CD14-positive monocyte (primary cell): ENCODE measurements around the gene DDX47. TPM values are rescaled to one million over a fixed set of nuclear protein-coding genes. Genes with fewer than 3 reads are reported as not detected.
A peak's percentile ranks its signal among the peaks of the same experiment; 100 is the strongest.

Experiments used
- DNase-seq, 3 donors: peaks; one replicate each; pipeline ENCODE4 v3.0.0-alpha.2; 2011 to 2022
- H2AFZ ChIP-seq: 2 replicates; pipeline ENCODE4 v1.6.0; 2012; ENCODE audit warnings: mild to moderate bottlenecking, low read depth, low read length, inconsistent platforms; ENCODE audit not compliant: insufficient read depth, poor library complexity, severe bottlenecking
- H3K27ac ChIP-seq, 2 donors: 1 replicate in 1 of 2; 2 replicates in 1 of 2; pipeline ENCODE4 v1.5.1; 2012 to 2013; ENCODE audit warnings: low read length in 2 of 2, control low read depth in 1 of 2, inconsistent platforms in 1 of 2, low read depth in 1 of 2, mild to moderate bottlenecking in 1 of 2
- H3K27me3 ChIP-seq, 2 donors: one replicate each; pipeline versions ENCODE4 v1.6.0 to v1.6.1; 2011 to 2013; ENCODE audit warnings: low read length in 2 of 2; ENCODE audit not compliant: control insufficient read depth in 2 of 2, insufficient read depth in 2 of 2
- H3K36me3 ChIP-seq, 2 donors: replicated peaks in 1 of 2; 1 replicate in 1 of 2; 2 replicates in 1 of 2; pipeline versions ENCODE4 v1.5.1 to v1.6.1; 2012 to 2013; ENCODE audit warnings: low read length in 2 of 2, control low read depth in 1 of 2, inconsistent platforms in 1 of 2, mild to moderate bottlenecking in 1 of 2; ENCODE audit not compliant: insufficient read depth in 2 of 2, control insufficient read depth in 1 of 2
- H3K4me1 ChIP-seq, 2 donors: 1 replicate in 1 of 2; 2 replicates in 1 of 2; pipeline versions ENCODE4 v1.5.1 to v1.6.1; 2012 to 2013; ENCODE audit warnings: low read length in 2 of 2, control low read depth in 1 of 2, inconsistent platforms in 1 of 2, mild to moderate bottlenecking in 1 of 2, moderate library complexity in 1 of 2; ENCODE audit not compliant: insufficient read depth in 2 of 2, control insufficient read depth in 1 of 2
- H3K4me2 ChIP-seq: replicated peaks from 2 replicates; pipeline ENCODE3; 2012; ENCODE audit warnings: low read length, moderate library complexity, mild to moderate bottlenecking; ENCODE audit not compliant: poor library complexity, severe bottlenecking; ENCODE audit errors: extremely low read depth
- H3K4me3 ChIP-seq, 3 experiments: fragments of 200-600 bp in 1 of 3; sonication (generic) in 1 of 3; replicated peaks in 1 of 3; 1 replicate in 2 of 3; 2 replicates in 1 of 3; pipeline ENCODE4 v1.5.1; 2011 to 2013; ENCODE audit warnings: low read length in 3 of 3, mild to moderate bottlenecking in 3 of 3, control low read depth in 2 of 3, low read depth in 2 of 3, inconsistent platforms in 1 of 3, moderate library complexity in 1 of 3
- H3K79me2 ChIP-seq: 2 replicates; pipeline ENCODE4 v1.6.0; 2012; ENCODE audit warnings: mild to moderate bottlenecking, control low read depth, inconsistent platforms, low read length, moderate library complexity; ENCODE audit not compliant: insufficient read depth
- H3K9ac ChIP-seq: 2 replicates; pipeline ENCODE4 v1.6.0; 2017; ENCODE audit warnings: low read length, mild to moderate bottlenecking; ENCODE audit not compliant: insufficient read depth, poor library complexity, severe bottlenecking
- H3K9me3 ChIP-seq, 2 donors: replicated peaks in 1 of 2; 1 replicate in 1 of 2; 2 replicates in 1 of 2; pipeline versions ENCODE4 v1.5.1 to v1.6.1; 2012 to 2013; ENCODE audit warnings: low read length in 2 of 2, control low read depth in 1 of 2; ENCODE audit not compliant: control insufficient read depth in 1 of 2, insufficient read depth in 1 of 2
- H4K20me1 ChIP-seq: 2 replicates; pipeline ENCODE4 v1.6.0; 2012; ENCODE audit warnings: mild to moderate bottlenecking, low read length, control low read depth, moderate library complexity; ENCODE audit not compliant: insufficient read depth
- H3K27ac Mint-ChIP-seq, 7 donors: one replicate each; pipeline ENCODE4 v1.8.0; 2020; ENCODE audit warnings: mild to moderate bottlenecking in 7 of 7, mixed read lengths in 7 of 7, moderate library complexity in 6 of 7, inconsistent platforms in 2 of 7
- H3K27me3 Mint-ChIP-seq, 3 donors: one replicate each; pipeline ENCODE4 v1.8.0; 2021 to 2022; ENCODE audit warnings: low read depth in 3 of 3, mild to moderate bottlenecking in 3 of 3, mixed read lengths in 3 of 3, moderate library complexity in 3 of 3, inconsistent platforms in 1 of 3
- H3K36me3 Mint-ChIP-seq, 2 donors: one replicate each; pipeline ENCODE4 v1.8.0; 2020; ENCODE audit warnings: mixed read lengths in 2 of 2, inconsistent platforms in 1 of 2, mild to moderate bottlenecking in 1 of 2
- H3K4me1 Mint-ChIP-seq: one replicate; pipeline ENCODE4 v1.8.0; 2020; ENCODE audit warnings: mild to moderate bottlenecking, mixed read lengths
- H3K4me3 Mint-ChIP-seq, 2 donors: one replicate each; pipeline ENCODE4 v1.8.0; 2020; ENCODE audit warnings: mild to moderate bottlenecking in 2 of 2, mixed read lengths in 2 of 2, moderate library complexity in 1 of 2
- H3K9me3 Mint-ChIP-seq, 7 donors: one replicate each; pipeline ENCODE4 v1.8.0; 2020 to 2022; ENCODE audit warnings: mixed read lengths in 7 of 7, mild to moderate bottlenecking in 6 of 7, moderate library complexity in 6 of 7, inconsistent platforms in 2 of 7
- CTCF ChIP-seq: fragments of 200-600 bp; IDR thresholded peaks from one replicate; pipeline ENCODE4 v1.8.0; 2022; ENCODE audit warnings: antibody characterized with exemption, mild to moderate bottlenecking
- WGBS: methylation state at CpG from one replicate; pipeline ENCODE4 v1.1.5; 2013; ENCODE audit warnings: missing lambda C conversion rate; ENCODE audit not compliant: insufficient coverage; 5-methylcytosine and 5-hydroxymethylcytosine counted together
- intact Hi-C, 2 donors: fragments of 100-400 bp; cut with micrococcal nuclease; formaldehyde crosslinking; loops; one replicate each; pipeline versions ENCODE4 v1.15.0 to v1.15.1; 2023
- polyA plus RNA-seq, 3 donors: library from polyadenylated mRNA; depleted of rRNA in 1 of 3; unstranded in 2 of 3; stranded (reverse) in 1 of 3; fragments of 300-500 nt in 2 of 3; fragments of >200 nt in 1 of 3; fragmentation: Illumina TruSeq in 2 of 3; gene quantifications; 1 replicate in 2 of 3; 2 replicates in 1 of 3; pipeline ENCODE4 v1.2.3, GENCODE V29; 2012 to 2021

The DDX47 gene
- polyA plus RNA-seq, 3 donors = 27.6 to 35.2 (median 30.1) TPM

- Histone ChIP-seq H3K9ac (no peak overlapping the region), H3K9me3 (no peaks in the 10 kb centered on the region), H3K4me2 (no peak overlapping the region), H3K36me3 (no peaks in the 10 kb centered on the region), H4K20me1 (no peaks in the 10 kb centered on the region), H2AFZ (no peak overlapping the region), H3K27me3 (no peaks in the 10 kb centered on the region), H3K4me3 (no peak overlapping the region), H3K27ac (no peak overlapping the region), H3K4me1 (peaks cover 10 to 24% of the 10 kb centered on the region in 2 donors), H3K79me2 (no peaks in the 10 kb centered on the region)
- peaks cover 31% of the 10 kb centered on the region for H3K4me1 Mint-ChIP-seq
- H3K4me3 Mint-ChIP-seq = no peak overlapping the region
- DNase-seq = peak in 2 of 3 donors; percentile 31 to 65
- WGBS = 79% methylated on average over 2 of the region's 2 CpGs
- no peak for TF ChIP-seq CTCF
- H3K36me3 Mint-ChIP-seq = no peaks in the 10 kb centered on the region
- H3K27ac Mint-ChIP-seq = peak overlapping the region in 2 of 7 donors; percentile 4 to 33
- H3K9me3 Mint-ChIP-seq = peaks cover 0 to 2% (median 0%) of the 10 kb centered on the region in 7 donors
- intact Hi-C loops = no loop called here
- H3K27me3 Mint-ChIP-seq = peaks cover 0 to 2% (median 0%) of the 10 kb centered on the region in 3 donors
Measured at GRCh38 chr12:12803186-12803585, 10.0 kb upstream of the DDX47 start.

GRCh38 chr12:12804011-12804410, 9.1 kb upstream of the DDX47 start:
- Histone ChIP-seq H2AFZ (no peak overlapping the region), H3K9ac (no peak overlapping the region), H4K20me1 (no peaks in the 10 kb centered on the region), H3K27me3 (no peaks in the 10 kb centered on the region), H3K27ac (no peak overlapping the region), H3K4me3 (no peak overlapping the region), H3K4me1 (peaks cover 18 to 32% of the 10 kb centered on the region in 2 donors), H3K36me3 (no peaks in the 10 kb centered on the region), H3K79me2 (no peaks in the 10 kb centered on the region), H3K4me2 (no peak overlapping the region), H3K9me3 (no peaks in the 10 kb centered on the region)
- Mint-ChIP-seq H3K9me3 (peaks cover 0 to 2% (median 0%) of the 10 kb centered on the region in 7 donors), H3K36me3 (no peaks in the 10 kb centered on the region), H3K4me1 (peaks cover 39% of the 10 kb centered on the region), H3K27me3 (peaks cover 0 to 2% (median 0%) of the 10 kb centered on the region in 3 donors), H3K4me3 (no peak overlapping the region), H3K27ac (no peak overlapping the region)
- DNase-seq = no peak
- TF ChIP-seq CTCF = no peak
- intact Hi-C loops = no loop called here
- WGBS = no CpG with 5 or more reads among the region's 6 CpGs
